ENCODE measurements around the gene IER5L.

DNA sequence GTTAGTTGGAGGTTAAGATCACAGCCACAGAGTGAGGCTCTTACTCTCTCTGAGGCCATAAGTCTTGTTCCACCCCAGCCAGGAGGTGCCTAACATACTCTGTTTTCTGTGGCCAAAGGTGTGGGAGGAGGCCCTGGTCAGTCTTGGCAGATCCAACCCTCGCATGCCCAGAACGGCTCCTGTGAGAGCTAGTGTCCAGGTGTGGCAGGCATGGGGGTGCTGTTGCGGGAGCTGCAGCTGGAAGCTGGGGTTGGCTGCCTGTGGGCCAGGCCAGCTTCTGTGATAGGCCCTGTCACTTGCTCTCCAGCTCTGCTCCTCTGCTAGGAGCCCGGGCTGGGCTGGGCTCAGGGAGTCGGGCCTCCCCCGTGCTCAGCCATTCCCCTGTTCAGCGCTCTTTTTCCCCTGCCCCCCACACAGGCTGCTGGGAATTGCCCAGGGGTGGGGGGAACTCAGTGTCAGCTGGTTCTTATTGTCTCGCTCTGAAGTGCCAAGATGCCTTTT, 31.6 kb downstream of the IER5L start:
- TF ChIP-seq, protein P1, sequence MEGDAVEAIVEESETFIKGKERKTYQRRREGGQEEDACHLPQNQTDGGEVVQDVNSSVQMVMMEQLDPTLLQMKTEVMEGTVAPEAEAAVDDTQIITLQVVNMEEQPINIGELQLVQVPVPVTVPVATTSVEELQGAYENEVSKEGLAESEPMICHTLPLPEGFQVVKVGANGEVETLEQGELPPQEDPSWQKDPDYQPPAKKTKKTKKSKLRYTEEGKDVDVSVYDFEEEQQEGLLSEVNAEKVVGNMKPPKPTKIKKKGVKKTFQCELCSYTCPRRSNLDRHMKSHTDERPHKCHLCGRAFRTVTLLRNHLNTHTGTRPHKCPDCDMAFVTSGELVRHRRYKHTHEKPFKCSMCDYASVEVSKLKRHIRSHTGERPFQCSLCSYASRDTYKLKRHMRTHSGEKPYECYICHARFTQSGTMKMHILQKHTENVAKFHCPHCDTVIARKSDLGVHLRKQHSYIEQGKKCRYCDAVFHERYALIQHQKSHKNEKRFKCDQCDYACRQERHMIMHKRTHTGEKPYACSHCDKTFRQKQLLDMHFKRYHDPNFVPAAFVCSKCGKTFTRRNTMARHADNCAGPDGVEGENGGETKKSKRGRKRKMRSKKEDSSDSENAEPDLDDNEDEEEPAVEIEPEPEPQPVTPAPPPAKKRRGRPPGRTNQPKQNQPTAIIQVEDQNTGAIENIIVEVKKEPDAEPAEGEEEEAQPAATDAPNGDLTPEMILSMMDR (IDR thresholded peaks at IDR 0.05), result no peak
- TF ChIP-seq, protein P2, sequence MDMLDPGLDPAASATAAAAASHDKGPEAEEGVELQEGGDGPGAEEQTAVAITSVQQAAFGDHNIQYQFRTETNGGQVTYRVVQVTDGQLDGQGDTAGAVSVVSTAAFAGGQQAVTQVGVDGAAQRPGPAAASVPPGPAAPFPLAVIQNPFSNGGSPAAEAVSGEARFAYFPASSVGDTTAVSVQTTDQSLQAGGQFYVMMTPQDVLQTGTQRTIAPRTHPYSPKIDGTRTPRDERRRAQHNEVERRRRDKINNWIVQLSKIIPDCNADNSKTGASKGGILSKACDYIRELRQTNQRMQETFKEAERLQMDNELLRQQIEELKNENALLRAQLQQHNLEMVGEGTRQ (CRISPR knock-in tag; IDR thresholded peaks at IDR 0.05), result no peak
- TF ChIP-seq EMX1 (CRISPR knock-in tag; IDR thresholded peaks at IDR 0.05), result no peak
- no peak for TF ChIP-seq PRDM15 (CRISPR knock-in tag; IDR thresholded peaks at IDR 0.05)
- TF ChIP-seq NR1H2 (CRISPR knock-in tag; IDR thresholded peaks at IDR 0.05), result no peak
- no peak for TF ChIP-seq ATF1 (CRISPR knock-in tag; IDR thresholded peaks at IDR 0.05)
- no peak for TF ChIP-seq ELF4 (CRISPR knock-in tag; IDR thresholded peaks at IDR 0.05; ENCODE audit: low read depth)
- TF ChIP-seq, protein P3, sequence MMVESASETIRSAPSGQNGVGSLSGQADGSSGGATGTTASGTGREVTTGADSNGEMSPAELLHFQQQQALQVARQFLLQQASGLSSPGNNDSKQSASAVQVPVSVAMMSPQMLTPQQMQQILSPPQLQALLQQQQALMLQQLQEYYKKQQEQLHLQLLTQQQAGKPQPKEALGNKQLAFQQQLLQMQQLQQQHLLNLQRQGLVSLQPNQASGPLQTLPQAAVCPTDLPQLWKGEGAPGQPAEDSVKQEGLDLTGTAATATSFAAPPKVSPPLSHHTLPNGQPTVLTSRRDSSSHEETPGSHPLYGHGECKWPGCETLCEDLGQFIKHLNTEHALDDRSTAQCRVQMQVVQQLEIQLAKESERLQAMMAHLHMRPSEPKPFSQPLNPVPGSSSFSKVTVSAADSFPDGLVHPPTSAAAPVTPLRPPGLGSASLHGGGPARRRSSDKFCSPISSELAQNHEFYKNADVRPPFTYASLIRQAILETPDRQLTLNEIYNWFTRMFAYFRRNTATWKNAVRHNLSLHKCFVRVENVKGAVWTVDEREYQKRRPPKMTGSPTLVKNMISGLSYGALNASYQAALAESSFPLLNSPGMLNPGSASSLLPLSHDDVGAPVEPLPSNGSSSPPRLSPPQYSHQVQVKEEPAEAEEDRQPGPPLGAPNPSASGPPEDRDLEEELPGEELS (CRISPR knock-in tag; IDR thresholded peaks at IDR 0.05), result no peak
- TF ChIP-seq ZNF121 (CRISPR knock-in tag; IDR thresholded peaks at IDR 0.05), result no peak
- TF ChIP-seq IRF1 (CRISPR knock-in tag; IDR thresholded peaks at IDR 0.05), result no peak
